WTC11 (cell line): ENCODE measurements around the gene PTPN2. TPM values are rescaled to one million over a fixed set of nuclear protein-coding genes. Genes with fewer than 3 reads are reported as not detected.

ENCODE experiments used
- ATAC-seq: fragments of 200-7000 bp; cut with Tn5 transposase; 2 replicates; pipeline ENCODE4 v1.10.0; 2021; ENCODE audit warnings: mild to moderate bottlenecking, moderate library complexity
- CTCF ChIA-PET: fragments of 300-600 bp; sonication (Branson Sonifier 250); formaldehyde crosslinking; loops from one replicate; lab custom pipeline; 2021; ENCODE audit warnings: antibody characterized with exemption; lab: Charles Lee
- POLR2A ChIA-PET: fragments of 350-600 bp; sonication (Branson Sonifier 250); formaldehyde crosslinking; loops from one replicate; lab custom pipeline; 2021; ENCODE audit warnings: antibody characterized with exemption; lab: Charles Lee
- DNase-seq: peaks from one replicate; pipeline ENCODE4 v3.0.0; 2021; ENCODE audit warnings: low spot score
- H3K27ac Mint-ChIP-seq: 2 replicates; pipeline ENCODE4 v1.8.0; 2021; ENCODE audit warnings: mixed read lengths
- H3K27me3 Mint-ChIP-seq: 2 replicates; pipeline ENCODE4 v1.8.0; 2021; ENCODE audit warnings: low read depth, mild to moderate bottlenecking, moderate library complexity, mixed read lengths
- H3K36me3 Mint-ChIP-seq: 2 replicates; pipeline ENCODE4 v1.8.0; 2021; ENCODE audit warnings: mixed read lengths
- H3K4me1 Mint-ChIP-seq: 2 replicates; pipeline ENCODE4 v1.8.0; 2022; ENCODE audit warnings: mixed read lengths
- H3K4me3 Mint-ChIP-seq: 2 replicates; pipeline ENCODE4 v1.8.0; 2021; ENCODE audit warnings: mild to moderate bottlenecking, moderate library complexity, mixed read lengths
- H3K9me3 Mint-ChIP-seq: 2 replicates; pipeline ENCODE4 v1.8.0; 2021; ENCODE audit warnings: mixed read lengths
- AR ChIP-seq: fragments of 250-450 bp; sonication (Bioruptor Pico); IDR thresholded peaks from 2 replicates; pipeline ENCODE4 v1.9.0; 2021; ENCODE audit warnings: mild to moderate bottlenecking
- ARID4B ChIP-seq: sonication (generic); formaldehyde crosslinking; IDR thresholded peaks from 2 replicates; pipeline ENCODE4 v1.8.0; 2023; ENCODE audit warnings: missing genetic modification reagents, mild to moderate bottlenecking, borderline replicate concordance
- ATF2 ChIP-seq: sonication (generic); formaldehyde crosslinking; IDR thresholded peaks from 2 replicates; pipeline ENCODE4 v1.8.1; 2022; ENCODE audit warnings: low read depth, missing genetic modification reagents, borderline replicate concordance
- ATF6 ChIP-seq: sonication (generic); formaldehyde crosslinking; IDR thresholded peaks from 2 replicates; pipeline ENCODE4 v1.8.1; 2023; ENCODE audit warnings: mild to moderate bottlenecking, missing genetic modification reagents
- CREM ChIP-seq: sonication (generic); formaldehyde crosslinking; IDR thresholded peaks from 2 replicates; pipeline ENCODE4 v1.8.1; 2022; ENCODE audit warnings: mild to moderate bottlenecking, missing genetic modification reagents, moderate library complexity
- EMX1 ChIP-seq: fragments of 250-450 bp; sonication (Bioruptor Pico); IDR thresholded peaks from 2 replicates; pipeline ENCODE4 v1.8.0; 2021; ENCODE audit warnings: mild to moderate bottlenecking
- ERG ChIP-seq: fragments of 250-450 bp; sonication (Bioruptor Pico); IDR thresholded peaks from 2 replicates; pipeline ENCODE4 v1.8.0; 2021; ENCODE audit warnings: mild to moderate bottlenecking
- FOXK1 ChIP-seq: sonication (generic); formaldehyde crosslinking; IDR thresholded peaks from 2 replicates; pipeline ENCODE4 v1.8.0; 2022; ENCODE audit warnings: mild to moderate bottlenecking, moderate library complexity, missing genetic modification reagents
- MYBL2 ChIP-seq: sonication (generic); formaldehyde crosslinking; IDR thresholded peaks from 2 replicates; pipeline ENCODE4 v1.8.1; 2023; ENCODE audit warnings: mild to moderate bottlenecking, moderate library complexity, missing genetic modification reagents
- NR1H2 ChIP-seq: sonication (generic); formaldehyde crosslinking; IDR thresholded peaks from 2 replicates; pipeline ENCODE4 v1.9.0; 2021; ENCODE audit warnings: mild to moderate bottlenecking, moderate library complexity, missing genetic modification reagents
- OVOL2 ChIP-seq: fragments of 250-450 bp; sonication (Bioruptor Pico); IDR thresholded peaks from 2 replicates; pipeline ENCODE4 v1.9.0; 2021; ENCODE audit warnings: mild to moderate bottlenecking, borderline replicate concordance
- TEAD1 ChIP-seq: sonication (generic); formaldehyde crosslinking; IDR thresholded peaks from 2 replicates; pipeline ENCODE4 v1.8.0; 2022; ENCODE audit warnings: mild to moderate bottlenecking, missing genetic modification reagents
- USF2 ChIP-seq: sonication (generic); formaldehyde crosslinking; IDR thresholded peaks from 2 replicates; pipeline ENCODE4 v1.8.1; 2023; ENCODE audit warnings: mild to moderate bottlenecking, missing genetic modification reagents, moderate library complexity
- ZNF121 ChIP-seq: sonication (generic); formaldehyde crosslinking; IDR thresholded peaks from 2 replicates; pipeline ENCODE4 v1.8.0; 2023; ENCODE audit warnings: missing genetic modification reagents
- ZNF138 ChIP-seq: sonication (generic); formaldehyde crosslinking; conservative IDR thresholded peaks from 2 replicates; pipeline ENCODE4 v1.8.1; 2022; ENCODE audit warnings: mild to moderate bottlenecking, moderate library complexity, missing genetic modification reagents
- ZNF232 ChIP-seq: sonication (generic); formaldehyde crosslinking; IDR thresholded peaks from 2 replicates; pipeline ENCODE4 v1.8.0; 2022; ENCODE audit warnings: mild to moderate bottlenecking, missing genetic modification reagents
- ZNF281 ChIP-seq: sonication (generic); formaldehyde crosslinking; IDR thresholded peaks from 2 replicates; pipeline ENCODE4 v1.8.0; 2023; ENCODE audit warnings: mild to moderate bottlenecking, missing genetic modification reagents
- total RNA-seq: library from RNA; stranded (reverse); gene quantifications from 3 replicates; pipeline ENCODE4 v1.2.3, GENCODE V29; 2021

The PTPN2 gene
- total RNA-seq, 1 experiment from 2014 or later: 37.7 TPM

- TF ChIP-seq USF2 (CRISPR knock-in tag) (no peak), ZNF281 (CRISPR knock-in tag) (no peak), ZNF232 (CRISPR knock-in tag) (no peak), ARID4B (CRISPR knock-in tag) (no peak), EMX1 (CRISPR knock-in tag) (no peak), MYBL2 (CRISPR knock-in tag) (no peak), ATF2 (CRISPR knock-in tag) (no peak), TEAD1 (CRISPR knock-in tag) (no peak), CREM (CRISPR knock-in tag) (no peak), FOXK1 (CRISPR knock-in tag) (no peak)
Measured at GRCh38 chr18:12779456-12779855, 104.6 kb downstream of the PTPN2 start (continued).

- Mint-ChIP-seq H3K27me3 (peaks cover 48% of the 10 kb centered on the region), H3K9me3 (peaks cover 7% of the 10 kb centered on the region), H3K36me3 (peaks cover 5% of the 10 kb centered on the region), H3K27ac (no peak overlapping the region), H3K4me3 (no peak overlapping the region), H3K4me1 (no peaks in the 10 kb centered on the region)
- ChIA-PET POLR2A (no interaction called here), CTCF (interaction anchor here (1.3 kb wide), 1 partner anchor 12 kb away, joined by 5 read pairs; no protein-coding TSS in a partner anchor)
- no peak for DNase-seq
- no peak for ATAC-seq
- TF ChIP-seq ZNF121 (CRISPR knock-in tag) (no peak), ZNF138 (CRISPR knock-in tag) (no peak), FOXK1 (CRISPR knock-in tag) (no peak), NR1H2 (CRISPR knock-in tag) (no peak), OVOL2 (CRISPR knock-in tag) (no peak), EMX1 (CRISPR knock-in tag) (no peak), ATF6 (CRISPR knock-in tag) (no peak), ERG (CRISPR knock-in tag) (no peak), AR (CRISPR knock-in tag) (no peak)
Measured at GRCh38 chr18:12779043-12779442, 105.0 kb downstream of the PTPN2 start.
